Motor neuron (in vitro differentiated cells): Measurements from ENCODE around the gene AP1G1. TPM values are rescaled to one million over a fixed set of nuclear protein-coding genes. Genes with fewer than 3 reads are reported as not detected.

Experiments
- ATAC-seq, 8 experiments: fragments of 200-7000 bp; cut with Tn5 transposase; replicated peaks in 6 of 8; 2 replicates each; pipeline ENCODE4 v1.8.0; 2021; ENCODE audit warnings: mild to moderate bottlenecking in 8 of 8, moderate library complexity in 8 of 8
- H3K27ac ChIP-seq, 2 donors: fragments of 250-450 bp; sonication (Bioruptor Pico); 2 replicates each; pipeline ENCODE4 v1.9.0; 2021; ENCODE audit warnings: antibody characterized with exemption in 2 of 2, mild to moderate bottlenecking in 2 of 2, moderate library complexity in 1 of 2
- H3K4me1 ChIP-seq, 2 donors: fragments of 250-450 bp; sonication (Bioruptor Pico); replicated peaks in 1 of 2; 2 replicates each; pipeline ENCODE4 v1.6.1; 2021; ENCODE audit warnings: antibody characterized with exemption in 2 of 2, mild to moderate bottlenecking in 2 of 2, moderate library complexity in 1 of 2
- H3K4me3 ChIP-seq, 5 donors: fragments of 250-450 bp; sonication (Bioruptor Pico); 2 replicates each; pipeline ENCODE4 v1.9.0; 2021; ENCODE audit warnings: antibody characterized with exemption in 5 of 5, mild to moderate bottlenecking in 5 of 5, moderate library complexity in 4 of 5
- WGBS, 10 experiments: fragments of 450-650 bp; shearing (Covaris generic); methylation state at CpG; one replicate each; pipeline ENCODE4 v1.0.0; 2022; 5-methylcytosine and 5-hydroxymethylcytosine counted together
- in situ Hi-C, 9 experiments: fragments of 400-800 bp; cut with MboI; loops; one replicate each; pipeline ENCODE4 v1.15.0; 2021; ENCODE audit warnings: low sequenced_read_pairs in 9 of 9, low pct_unique_long_range_greater_than_20kb in 2 of 9; ENCODE audit not compliant: unreplicated experiment in 9 of 9
- total RNA-seq, 8 experiments: library from RNA; unstranded; fragments of 300-600 nt; gene quantifications; 2 replicates each; pipeline versions ENCODE4 v1.2.3 to v1.2.4, GENCODE V29; 2022

Gene AP1G1
- total RNA-seq, 8 experiments from 2014 or later = 40.1 to 78.0 (median 63.4) TPM

DNA sequence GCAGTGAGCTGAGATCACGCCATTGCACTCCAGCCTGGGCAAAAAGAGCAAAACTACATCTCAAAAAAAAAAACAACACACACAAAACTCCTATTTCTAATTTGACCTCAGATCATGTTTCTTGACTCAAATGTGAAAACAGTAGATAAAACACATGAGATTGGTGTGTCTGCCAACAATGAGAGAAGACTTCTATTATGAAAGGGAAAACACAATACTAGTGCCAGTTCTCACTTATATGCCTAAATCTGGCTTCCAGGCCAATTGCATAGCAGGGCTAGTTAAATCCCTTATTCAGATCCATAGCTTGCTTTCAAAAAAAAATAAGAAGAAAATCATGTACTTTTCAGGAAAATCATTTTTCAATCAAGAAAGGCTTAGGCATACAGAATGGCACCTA lies 39.4 kb downstream of the AP1G1 start:
- WGBS, 10 experiments = 80 to 100% (median 95%) methylated on average over 1 of the region's 1 CpG; no CpG with 5 or more reads in 6 of the 10 experiments

DNA sequence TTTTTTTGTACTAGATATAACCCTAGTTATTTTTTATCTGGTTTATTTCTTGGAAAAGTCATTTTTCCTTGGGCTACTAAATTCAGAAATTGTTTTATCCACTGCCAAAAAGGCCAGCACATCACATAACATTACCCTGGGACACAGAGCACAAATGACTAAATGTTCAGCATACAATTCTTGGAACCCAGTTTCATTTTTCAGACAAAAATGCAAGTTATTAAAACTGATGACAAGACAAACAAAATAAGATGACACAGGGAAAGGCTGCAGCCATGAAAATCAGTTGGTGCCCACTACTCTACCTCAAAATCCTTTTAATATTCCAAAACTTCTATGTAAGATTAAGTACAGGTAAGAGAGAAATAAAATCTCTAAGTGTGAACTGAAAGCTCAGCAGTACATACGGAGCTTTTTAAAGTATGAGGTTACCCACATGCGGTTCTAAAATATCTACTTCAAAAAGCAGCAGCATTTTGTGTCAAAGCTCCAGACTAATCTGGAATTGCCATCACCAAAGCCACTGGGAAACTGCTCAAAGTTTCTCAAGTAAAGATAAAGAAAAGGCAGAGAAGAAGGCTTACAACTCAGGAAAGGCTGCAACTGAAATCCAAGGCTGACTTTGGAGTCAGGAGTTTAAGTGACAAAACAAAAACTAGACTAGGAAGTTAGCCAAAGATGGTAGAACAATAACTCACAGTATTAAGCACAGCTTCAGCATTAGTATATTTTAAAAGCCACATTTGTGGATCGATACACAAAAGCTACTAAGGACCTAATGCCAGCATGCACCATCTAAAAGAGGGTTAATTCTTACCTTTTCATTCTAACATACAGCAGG lies 41.4 kb downstream of the AP1G1 start:
- in situ Hi-C loops = no loop called here

More for the DNA sequence above, 39.4 kb downstream of the AP1G1 start:
- in situ Hi-C loops = no loop called here
- Histone ChIP-seq H3K4me3 (no peak overlapping the region), H3K4me1 (no peaks in the 10 kb centered on the region), H3K27ac (no peak overlapping the region)
- no peak for ATAC-seq

DNA sequence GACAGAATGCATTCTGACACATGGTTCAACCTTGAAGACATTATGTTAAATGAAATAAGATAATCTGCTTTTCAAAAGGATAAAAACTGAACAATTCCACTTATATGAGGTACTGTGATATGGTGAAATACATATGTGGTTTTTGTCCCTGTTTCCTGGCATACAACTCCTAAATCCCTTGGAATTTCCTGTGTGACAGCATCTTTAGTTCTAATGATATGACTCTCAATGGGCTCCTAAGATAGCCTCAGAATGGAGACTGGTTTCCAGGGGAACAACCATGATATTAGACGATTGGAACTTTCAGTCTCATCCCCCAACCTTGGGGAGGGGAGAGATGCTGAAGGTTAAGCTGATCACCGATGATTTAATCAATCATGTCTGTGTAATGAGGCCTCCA lies 46.4 kb downstream of the AP1G1 start:
- peaks cover 0 to 3% of the 10 kb centered on the region in 2 donors for H3K4me1 ChIP-seq
- in situ Hi-C loops = no loop called here
- WGBS, 10 experiments = 0 to 92% (median 80%) methylated on average over 1 to 2 of the region's 2 CpGs; no CpG with 5 or more reads in 3 of the 10 experiments
- no peak overlapping the region for H3K4me3 ChIP-seq
- no peak overlapping the region for H3K27ac ChIP-seq
- ATAC-seq = no peak

More for the DNA sequence above, 41.4 kb downstream of the AP1G1 start:
- 76 to 100% (median 100%) methylated on average over 1 to 3 of the region's 3 CpGs; no CpG with 5 or more reads in 1 of the 10 experiments for WGBS, 10 experiments
- peaks cover 0 to 3% of the 10 kb centered on the region in 2 donors for H3K4me1 ChIP-seq
- H3K27ac ChIP-seq = no peak overlapping the region
- no peak for ATAC-seq
- no peak overlapping the region for H3K4me3 ChIP-seq

DNA sequence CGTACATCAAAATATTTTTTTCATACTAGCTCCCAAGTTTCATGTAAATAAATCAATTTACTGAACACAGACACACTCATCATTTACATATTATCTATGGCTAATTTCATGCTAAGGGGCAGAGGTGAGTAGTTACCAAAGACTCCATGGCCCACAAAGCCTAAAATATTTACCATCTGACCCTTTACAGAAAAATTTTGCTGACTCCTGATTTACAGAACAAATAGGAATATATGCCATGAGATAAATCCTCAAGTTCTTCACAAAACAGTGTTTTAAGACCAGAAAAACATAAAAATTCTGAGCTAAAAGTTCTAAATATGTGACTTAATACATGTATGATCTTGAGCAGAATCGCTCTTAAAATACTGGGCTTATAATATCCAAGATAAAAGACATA lies 47.5 kb downstream of the AP1G1 start:
- Histone ChIP-seq H3K27ac (no peak overlapping the region), H3K4me3 (no peak overlapping the region), H3K4me1 (peaks cover 0 to 3% of the 10 kb centered on the region in 2 donors)
- in situ Hi-C loops = no loop called here
- ATAC-seq = no peak
- 83 to 100% (median 100%) methylated on average over 1 to 2 of the region's 2 CpGs; no CpG with 5 or more reads in 1 of the 10 experiments for WGBS, 10 experiments

DNA sequence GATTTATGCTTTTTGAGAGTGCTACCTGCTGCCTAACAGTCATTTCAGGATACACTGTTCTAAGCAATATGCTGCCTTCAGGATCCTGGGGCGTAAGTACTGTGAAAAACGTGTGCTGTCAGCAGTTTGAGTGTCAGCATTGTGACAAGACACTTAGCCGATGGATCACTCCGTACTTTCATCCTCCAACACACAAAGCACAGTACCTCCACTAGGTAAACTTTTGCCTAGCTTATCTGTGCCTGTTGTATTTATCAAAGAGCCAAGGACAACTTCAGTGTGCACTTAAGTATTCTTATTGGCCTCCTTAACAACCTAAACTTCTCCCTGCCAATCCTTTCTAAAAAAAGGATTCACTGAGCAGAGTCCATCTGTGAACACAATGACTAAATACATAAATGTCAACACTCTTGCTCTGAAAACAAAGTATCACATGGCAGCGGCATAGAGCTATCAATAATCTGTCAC lies 50.3 kb downstream of the AP1G1 start:
- ATAC-seq = no peak
- in situ Hi-C loops = no loop called here
- H3K4me3 ChIP-seq = no peak overlapping the region
- H3K4me1 ChIP-seq = peaks cover 0 to 3% of the 10 kb centered on the region in 2 donors
- H3K27ac ChIP-seq = no peak overlapping the region
- WGBS, 10 experiments = 40 to 100% (median 84%) methylated on average over 1 to 5 of the region's 5 CpGs

DNA sequence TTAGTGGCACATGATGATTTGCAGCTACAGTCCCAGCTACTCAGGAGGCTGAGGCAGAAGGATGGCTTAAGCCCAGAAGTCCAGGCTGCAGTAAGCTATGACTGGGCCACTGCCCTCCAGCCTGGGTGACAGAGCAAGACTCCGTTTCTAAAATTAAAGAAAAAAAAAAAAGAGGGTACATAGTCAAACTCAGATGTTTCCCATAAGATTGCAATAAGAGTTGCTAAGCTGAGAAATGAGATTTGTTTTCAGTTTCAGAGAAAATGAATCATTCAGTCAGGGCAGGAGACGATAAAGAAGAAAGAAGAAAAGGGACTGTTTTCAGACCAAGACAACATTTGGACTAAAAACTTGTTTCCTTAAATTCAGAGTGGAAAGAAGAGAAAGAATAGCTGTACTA lies 54.0 kb downstream of the AP1G1 start:
- no peaks in the 10 kb centered on the region for H3K4me1 ChIP-seq
- 25 to 100% (median 83%) methylated on average over 1 to 2 of the region's 2 CpGs; no CpG with 5 or more reads in 1 of the 10 experiments for WGBS, 10 experiments
- H3K4me3 ChIP-seq = no peak overlapping the region
- H3K27ac ChIP-seq = no peak overlapping the region
- ATAC-seq = no peak
- in situ Hi-C loops = no loop called here

DNA sequence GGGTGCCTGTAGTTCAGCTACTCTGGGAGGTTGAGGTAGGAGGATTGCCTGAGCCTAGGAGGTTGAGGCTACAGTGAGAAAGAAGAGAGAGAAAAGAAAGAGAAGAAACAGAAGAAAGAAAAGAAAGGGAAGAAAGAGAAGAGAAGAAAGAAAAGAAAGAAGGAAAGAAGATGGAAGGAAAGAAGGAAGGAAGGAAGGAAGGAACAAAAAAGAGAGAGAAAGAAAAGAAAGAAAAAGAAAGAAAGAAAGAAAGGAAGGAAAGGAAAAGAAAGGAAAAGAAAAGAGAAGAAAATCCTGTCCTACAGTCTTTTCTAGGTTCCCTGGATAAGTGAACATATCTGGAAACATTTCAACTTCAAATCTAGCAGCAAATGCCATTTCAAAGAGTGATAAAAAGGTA lies 54.5 kb downstream of the AP1G1 start:
- Histone ChIP-seq H3K27ac (no peak overlapping the region), H3K4me1 (no peaks in the 10 kb centered on the region), H3K4me3 (no peak overlapping the region)
- ATAC-seq = no peak
- in situ Hi-C loops = no loop called here

DNA sequence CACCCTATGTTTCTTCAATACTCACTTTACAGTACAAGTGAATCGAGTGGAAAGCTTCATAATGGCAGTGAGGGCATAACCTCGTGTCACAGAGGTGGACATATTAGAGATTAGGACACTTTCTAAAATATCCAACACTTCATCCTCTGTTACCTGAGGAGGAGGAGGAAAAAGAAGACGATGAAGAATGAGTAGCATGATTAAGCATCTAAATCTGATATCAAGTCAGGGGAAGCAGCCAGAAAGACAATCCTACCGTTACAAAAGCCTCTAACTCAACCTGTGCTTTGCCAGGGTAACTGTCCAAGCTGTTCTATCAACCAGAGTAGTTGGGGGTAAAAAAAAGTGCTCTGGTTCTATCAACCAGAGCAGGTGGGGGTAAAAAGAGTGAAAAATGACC lies 60.4 kb downstream of the AP1G1 start:
- no peak for ATAC-seq
- in situ Hi-C loops = no loop called here
- Histone ChIP-seq H3K27ac (no peak overlapping the region), H3K4me1 (no peaks in the 10 kb centered on the region), H3K4me3 (no peak overlapping the region)
- 56 to 100% (median 86%) methylated on average over 1 to 4 of the region's 4 CpGs for whole genome bisulfite sequencing, 10 experiments

DNA sequence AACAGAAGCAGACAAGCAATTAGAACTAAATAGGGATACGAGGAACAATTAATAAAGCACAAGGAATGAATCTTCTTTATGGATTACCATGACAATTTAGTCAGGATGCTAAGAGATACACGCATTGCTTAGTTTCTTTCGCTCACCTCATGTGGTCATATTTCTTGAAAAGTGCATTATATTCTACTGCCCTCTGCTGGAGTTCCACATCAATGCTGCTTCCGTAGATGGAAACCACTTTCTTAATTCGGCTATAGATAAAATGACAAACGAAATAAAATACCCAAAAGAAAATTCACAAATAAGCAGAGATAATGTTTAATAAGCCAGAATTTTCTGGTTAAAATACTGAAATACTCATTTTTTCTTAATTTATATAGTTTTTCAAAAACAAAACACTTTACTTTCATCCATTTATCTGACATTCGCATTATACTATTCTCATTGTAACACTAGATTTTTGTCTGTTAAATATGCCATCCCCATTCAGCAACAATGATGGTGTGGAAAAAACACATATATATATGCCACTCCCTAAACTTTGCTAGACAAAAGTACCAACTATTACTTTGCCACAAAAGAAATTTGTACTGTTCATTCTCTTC lies 62.1 kb downstream of the AP1G1 start:
- Histone ChIP-seq H3K27ac (no peak overlapping the region), H3K4me3 (no peak overlapping the region), H3K4me1 (no peaks in the 10 kb centered on the region)
- ATAC-seq = peak in 3 of 8 experiments; percentile 39 to 45 (median 41)
- 35 to 98% (median 69%) methylated on average over 3 to 7 of the region's 7 CpGs for WGBS, 10 experiments
- in situ Hi-C loops = no loop called here

DNA sequence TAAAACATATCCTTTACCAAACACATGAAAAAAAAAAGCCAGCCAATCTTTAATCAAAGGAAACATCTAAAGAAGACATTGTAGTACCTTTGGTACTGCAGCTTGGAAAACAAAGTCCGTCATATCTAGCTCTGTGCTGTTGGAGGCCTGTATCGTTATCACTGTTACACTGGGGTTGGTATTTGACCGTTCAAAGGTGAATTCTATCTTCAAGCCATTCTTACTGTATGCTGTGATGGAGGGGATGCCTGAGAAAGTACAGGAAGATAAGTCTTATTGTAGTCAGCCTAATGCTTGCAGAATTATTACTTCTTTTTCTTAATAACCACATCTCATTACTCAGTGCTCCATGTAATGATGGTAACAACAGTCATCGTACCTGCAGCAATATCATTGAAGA lies 69.8 kb downstream of the AP1G1 start:
- no peak for ATAC-seq
- H3K27ac ChIP-seq = no peak overlapping the region
- no peak overlapping the region for H3K4me3 ChIP-seq
- WGBS, 10 experiments = 78 to 100% (median 86%) methylated on average over 1 to 4 of the region's 4 CpGs; no CpG with 5 or more reads in 1 of the 10 experiments
- H3K4me1 ChIP-seq = peaks cover 0 to 6% of the 10 kb centered on the region in 2 donors
- in situ Hi-C loops = no loop called here

DNA sequence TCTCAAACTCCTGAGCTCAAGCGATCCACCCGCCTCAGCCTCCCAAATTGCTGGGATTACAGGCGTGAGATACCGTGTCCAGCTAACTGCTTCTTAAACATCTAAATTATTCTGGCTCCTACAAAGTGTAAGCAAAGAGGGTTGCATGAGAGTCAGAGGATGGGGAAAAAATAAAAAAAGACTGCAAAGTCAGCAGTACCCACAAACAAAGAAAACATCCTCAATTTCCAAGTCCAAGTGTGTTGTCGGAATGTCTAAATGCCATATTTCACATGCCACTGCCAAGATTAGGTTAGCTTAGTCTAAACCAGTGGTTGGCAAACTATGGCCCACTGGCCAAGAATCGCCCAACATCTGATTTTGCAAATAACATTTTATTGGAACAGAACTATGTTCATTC lies 71.1 kb downstream of the AP1G1 start:
- Histone ChIP-seq H3K4me1 (peaks cover 0 to 6% of the 10 kb centered on the region in 2 donors), H3K4me3 (no peak overlapping the region), H3K27ac (no peak overlapping the region)
- in situ Hi-C loops = no loop called here
- ATAC-seq = no peak
- 96 to 100% (median 100%) methylated on average over 1 to 6 of the region's 6 CpGs; no CpG with 5 or more reads in 2 of the 10 experiments for WGBS, 10 experiments

DNA sequence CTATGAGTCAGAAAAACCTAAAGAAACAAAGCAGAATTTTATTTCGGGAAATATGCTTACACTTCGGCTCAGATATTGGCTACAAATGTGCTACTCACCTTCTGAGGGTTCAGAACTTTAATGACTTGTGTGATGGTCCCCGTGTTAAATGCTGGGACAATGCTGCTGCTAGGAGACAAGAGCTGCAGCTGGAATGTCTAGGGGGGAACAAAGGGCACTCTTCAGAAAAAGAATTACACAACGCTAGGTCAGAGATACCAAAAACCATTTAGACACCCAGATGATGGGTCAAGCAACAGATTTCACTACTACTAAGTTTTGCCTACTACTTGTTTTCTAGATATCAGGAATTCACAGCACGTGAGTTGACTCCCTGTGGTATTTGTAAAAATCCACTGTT lies 74.1 kb downstream of the AP1G1 start:
- peak in 1 of 8 experiments; percentile 21 for ATAC-seq
- in situ Hi-C loops = no loop called here
- 25 to 96% (median 62%) methylated on average over 2 to 5 of the region's 5 CpGs for WGBS, 10 experiments
- H3K4me1 ChIP-seq = peaks cover 0 to 6% of the 10 kb centered on the region in 2 donors
- no peak overlapping the region for H3K27ac ChIP-seq
- H3K4me3 ChIP-seq = no peak overlapping the region

DNA sequence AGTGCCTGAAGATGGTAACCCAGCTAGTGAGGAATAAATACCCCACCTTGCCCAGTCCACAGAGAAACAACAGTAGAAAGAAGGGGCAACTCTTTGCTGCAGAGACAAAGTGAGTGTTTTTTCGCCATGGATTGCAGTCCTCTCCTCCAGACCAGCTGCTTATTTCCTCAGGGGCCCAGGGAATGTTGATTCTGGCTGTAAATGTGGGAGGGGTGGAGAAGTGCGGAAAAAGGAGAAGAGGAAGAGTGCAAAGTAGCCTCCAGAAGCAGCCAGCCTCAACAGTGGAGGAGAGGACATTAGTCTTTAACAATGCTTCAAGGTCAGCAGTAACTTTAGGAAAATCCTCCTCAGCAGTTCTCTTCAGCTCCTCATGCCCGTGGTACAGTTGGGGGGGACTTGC lies 76.0 kb downstream of the AP1G1 start:
- 29 to 100% (median 96%) methylated on average over 1 to 2 of the region's 3 CpGs; no CpG with 5 or more reads in 2 of the 10 experiments for WGBS, 10 experiments
- ATAC-seq = no peak
- in situ Hi-C loops = no loop called here
- H3K4me3 ChIP-seq = no peak overlapping the region
- H3K4me1 ChIP-seq = peaks cover 0 to 6% of the 10 kb centered on the region in 2 donors
- H3K27ac ChIP-seq = no peak overlapping the region
